NT2/D1 (cell line): ENCODE data around the gene LAMC1.

Experiments
- DNase-seq: peaks from one replicate; pipeline ENCODE4 v3.0.0-alpha.2; 2011; ENCODE audit warnings: low read depth, low spot score
- H3K27me3 ChIP-seq: 2 replicates; pipeline ENCODE4 v1.6.0; 2011; ENCODE audit warnings: mild to moderate bottlenecking; ENCODE audit not compliant: insufficient read length, insufficient read depth
- H3K36me3 ChIP-seq: 2 replicates; pipeline ENCODE4 v1.6.1; 2011; ENCODE audit warnings: mild to moderate bottlenecking, low read length, mixed read lengths; ENCODE audit not compliant: insufficient read depth, insufficient read length
- H3K4me1 ChIP-seq: 2 replicates; pipeline ENCODE4 v1.5.1; 2011; ENCODE audit not compliant: insufficient read depth, insufficient read length
- H3K4me3 ChIP-seq: 2 replicates; pipeline ENCODE4 v1.5.1; 2011; ENCODE audit warnings: low read depth; ENCODE audit not compliant: insufficient read length
- H3K9ac ChIP-seq: 2 replicates; pipeline ENCODE4 v1.6.0; 2011; ENCODE audit warnings: low read depth; ENCODE audit not compliant: insufficient read length
- H3K9me3 ChIP-seq: 2 replicates; pipeline ENCODE4 v1.5.1; 2011; ENCODE audit warnings: mild to moderate bottlenecking, low read length; ENCODE audit not compliant: insufficient read depth
- SUZ12 ChIP-seq: IDR thresholded peaks from 2 replicates; pipeline ENCODE4 v1.6.1; 2011; ENCODE audit not compliant: insufficient read length, insufficient read depth; ENCODE audit errors: extremely low read depth
- YY1 ChIP-seq: IDR thresholded peaks from 2 replicates; pipeline ENCODE4 v1.6.1; 2011; ENCODE audit not compliant: insufficient read length, insufficient read depth
- ZNF274 ChIP-seq: IDR thresholded peaks from 2 replicates; pipeline ENCODE4 v1.6.1; 2011; ENCODE audit warnings: mild to moderate bottlenecking, low read depth, low read length

The LAMC1 gene

GRCh38 chr1:183073320-183073719, 50.1 kb downstream of the LAMC1 start:
- Histone ChIP-seq H3K9ac (no peak overlapping the region), H3K4me1 (no peaks in the 10 kb centered on the region), H3K4me3 (no peak overlapping the region), H3K27me3 (no peaks in the 10 kb centered on the region), H3K36me3 (peaks cover 2% of the 10 kb centered on the region), H3K9me3 (no peaks in the 10 kb centered on the region)
- TF ChIP-seq YY1: no peak
- TF ChIP-seq ZNF274: no peak
- no peak for TF ChIP-seq SUZ12
- no peak for DNase-seq

DNA sequence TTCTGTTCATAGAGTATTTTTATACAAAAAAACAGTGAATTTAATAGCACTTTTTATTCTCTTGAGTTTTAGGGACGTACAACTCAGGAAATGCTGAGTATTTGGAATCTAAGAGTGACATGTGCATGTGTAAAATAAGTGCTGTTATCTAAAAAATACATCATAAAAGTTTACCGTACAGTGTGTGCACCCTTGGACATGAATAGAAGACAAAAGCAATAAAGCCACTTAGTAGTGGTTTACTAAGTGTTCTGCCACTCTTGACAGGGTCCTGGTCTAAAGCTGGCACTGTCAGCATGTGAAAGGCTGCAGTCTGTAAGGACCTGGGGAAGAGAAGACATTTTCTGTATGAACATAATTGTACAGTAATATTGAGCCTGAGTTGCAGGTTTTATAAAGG, 51.0 kb downstream of the LAMC1 start:
- DNase-seq: no peak
- Histone ChIP-seq H3K36me3 (peaks cover 2% of the 10 kb centered on the region), H3K9ac (no peak overlapping the region), H3K4me3 (no peak overlapping the region), H3K27me3 (no peaks in the 10 kb centered on the region), H3K4me1 (no peaks in the 10 kb centered on the region), H3K9me3 (no peaks in the 10 kb centered on the region)
- TF ChIP-seq SUZ12 (no peak), ZNF274 (no peak)

DNA sequence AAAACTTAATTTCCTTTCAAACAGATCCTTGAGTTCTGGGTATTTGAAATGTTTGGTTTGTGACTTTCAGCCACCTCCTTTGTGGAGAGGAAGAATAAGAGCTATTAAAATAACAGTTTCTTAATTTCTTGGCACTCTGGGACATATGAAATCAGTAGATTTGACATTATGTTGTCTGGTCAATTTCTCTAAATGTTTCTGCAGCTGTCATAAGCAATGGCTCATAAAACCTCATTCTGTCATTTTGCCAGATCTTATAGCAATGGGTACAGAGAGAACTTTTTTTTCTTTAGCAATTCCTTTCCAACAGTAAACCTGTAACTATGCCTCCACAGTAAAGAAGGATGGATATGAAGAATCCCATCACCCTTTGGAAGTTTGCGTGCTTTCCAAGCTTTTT, 52.6 kb downstream of the LAMC1 start:
- Histone ChIP-seq H3K4me3 (no peak overlapping the region), H3K4me1 (peaks cover 3% of the 10 kb centered on the region), H3K9me3 (no peaks in the 10 kb centered on the region), H3K9ac (no peak overlapping the region), H3K36me3 (peaks cover 2% of the 10 kb centered on the region), H3K27me3 (no peaks in the 10 kb centered on the region)
- no peak for TF ChIP-seq ZNF274
- TF ChIP-seq YY1: no peak
- no peak for TF ChIP-seq SUZ12
- no peak for DNase-seq

DNA sequence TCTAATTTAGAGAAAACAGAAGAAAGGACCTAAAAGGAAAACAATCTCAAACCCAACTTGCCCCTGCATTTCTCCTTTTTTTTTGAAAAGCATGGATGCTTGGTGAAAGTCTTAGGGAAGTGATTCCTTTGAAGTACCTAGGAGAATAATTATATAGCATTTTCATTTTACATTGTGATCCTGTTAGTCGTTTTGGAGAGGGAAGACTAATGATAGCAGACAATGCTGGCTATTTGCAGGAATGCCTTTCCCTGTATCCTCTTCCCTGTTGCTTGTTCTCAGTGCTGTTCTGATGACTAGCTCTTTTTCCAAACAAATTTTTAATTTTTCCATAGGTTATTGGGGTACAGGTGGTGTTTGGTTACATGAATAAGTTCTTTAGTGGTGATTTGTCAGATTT, 53.9 kb downstream of the LAMC1 start:
- peaks cover 2% of the 10 kb centered on the region for H3K36me3 ChIP-seq
- H3K27me3 ChIP-seq: no peaks in the 10 kb centered on the region
- no peak overlapping the region for H3K4me3 ChIP-seq
- no peak for TF ChIP-seq ZNF274
- no peaks in the 10 kb centered on the region for H3K9me3 ChIP-seq
- H3K4me1 ChIP-seq: peaks cover 3% of the 10 kb centered on the region
- no peak for DNase-seq
- no peak overlapping the region for H3K9ac ChIP-seq

- H3K27me3 ChIP-seq: no peaks in the 10 kb centered on the region
- TF ChIP-seq YY1: no peak
- H3K4me1 ChIP-seq: peaks cover 3% of the 10 kb centered on the region
- no peak for DNase-seq
- no peak overlapping the region for H3K9ac ChIP-seq
- no peaks in the 10 kb centered on the region for H3K9me3 ChIP-seq
- H3K36me3 ChIP-seq: peaks cover 2% of the 10 kb centered on the region
- H3K4me3 ChIP-seq: no peak overlapping the region
These were observed 56.6 kb downstream of the LAMC1 start for GRCh38 chr1:183079712-183080388.

GRCh38 chr1:183080406-183080805, 57.2 kb downstream of the LAMC1 start:
- Histone ChIP-seq H3K9ac (no peak overlapping the region), H3K9me3 (no peaks in the 10 kb centered on the region), H3K4me1 (peaks cover 3% of the 10 kb centered on the region), H3K27me3 (no peaks in the 10 kb centered on the region), H3K36me3 (no peaks in the 10 kb centered on the region), H3K4me3 (no peak overlapping the region)
- DNase-seq: no peak
- TF ChIP-seq SUZ12 (no peak), YY1 (no peak), ZNF274 (no peak)

GRCh38 chr1:183081402-183082120, 58.3 kb downstream of the LAMC1 start:
- TF ChIP-seq YY1: no peak
- TF ChIP-seq ZNF274: no peak
- TF ChIP-seq SUZ12: no peak
- H3K9ac ChIP-seq: no peak overlapping the region
- no peaks in the 10 kb centered on the region for H3K27me3 ChIP-seq
- H3K9me3 ChIP-seq: no peaks in the 10 kb centered on the region
- DNase-seq: no peak
- no peak overlapping the region for H3K4me3 ChIP-seq
- no peaks in the 10 kb centered on the region for H3K36me3 ChIP-seq
- H3K4me1 ChIP-seq: peaks cover 3% of the 10 kb centered on the region
